ENCODE measurements around the gene CALM1.
A peak's percentile ranks its signal among the peaks of the same experiment; 100 is the strongest.

DNA sequence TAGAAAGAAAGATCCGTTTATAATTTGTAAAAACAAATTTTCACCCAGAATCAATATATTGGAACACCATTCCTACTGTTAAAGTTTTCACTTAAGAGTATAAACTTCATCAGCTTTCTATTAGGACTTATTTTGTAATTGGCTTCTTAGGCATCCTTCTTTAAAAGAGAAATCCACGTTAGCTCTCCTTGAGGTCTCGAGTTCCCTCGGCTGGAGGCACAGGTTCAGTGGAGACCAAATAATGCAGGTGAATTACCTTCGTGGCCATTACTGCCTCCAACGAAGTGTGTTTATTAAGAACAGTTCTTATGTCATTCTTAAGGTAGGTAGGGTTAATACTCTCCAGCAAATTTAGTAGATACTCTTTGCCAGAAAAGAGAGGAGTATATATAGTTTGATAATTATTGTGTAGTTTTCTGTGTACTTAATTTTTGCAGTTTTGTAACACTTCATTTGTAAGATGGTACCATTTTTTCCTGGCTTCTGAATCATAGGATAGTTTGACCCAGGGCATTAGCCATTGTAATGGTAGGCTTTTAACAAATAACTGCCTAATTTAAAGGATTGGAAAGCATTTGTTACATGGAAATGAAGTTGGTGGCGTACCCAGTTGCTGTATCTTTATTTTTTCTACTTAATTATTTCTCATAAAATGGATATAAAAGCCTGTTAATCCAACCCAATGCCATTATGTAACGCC is 2.2 kb downstream of the CALM1 start:
- TF ChIP-seq, protein P1, sequence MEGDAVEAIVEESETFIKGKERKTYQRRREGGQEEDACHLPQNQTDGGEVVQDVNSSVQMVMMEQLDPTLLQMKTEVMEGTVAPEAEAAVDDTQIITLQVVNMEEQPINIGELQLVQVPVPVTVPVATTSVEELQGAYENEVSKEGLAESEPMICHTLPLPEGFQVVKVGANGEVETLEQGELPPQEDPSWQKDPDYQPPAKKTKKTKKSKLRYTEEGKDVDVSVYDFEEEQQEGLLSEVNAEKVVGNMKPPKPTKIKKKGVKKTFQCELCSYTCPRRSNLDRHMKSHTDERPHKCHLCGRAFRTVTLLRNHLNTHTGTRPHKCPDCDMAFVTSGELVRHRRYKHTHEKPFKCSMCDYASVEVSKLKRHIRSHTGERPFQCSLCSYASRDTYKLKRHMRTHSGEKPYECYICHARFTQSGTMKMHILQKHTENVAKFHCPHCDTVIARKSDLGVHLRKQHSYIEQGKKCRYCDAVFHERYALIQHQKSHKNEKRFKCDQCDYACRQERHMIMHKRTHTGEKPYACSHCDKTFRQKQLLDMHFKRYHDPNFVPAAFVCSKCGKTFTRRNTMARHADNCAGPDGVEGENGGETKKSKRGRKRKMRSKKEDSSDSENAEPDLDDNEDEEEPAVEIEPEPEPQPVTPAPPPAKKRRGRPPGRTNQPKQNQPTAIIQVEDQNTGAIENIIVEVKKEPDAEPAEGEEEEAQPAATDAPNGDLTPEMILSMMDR (conservative IDR thresholded peaks at IDR 0.05) = 0 out of 2 replicates have a peak, but pooled peaks have one; percentile 76
- no peak for TF ChIP-seq ZFX (IDR thresholded peaks at IDR 0.05)
